Keratinocyte (primary cell): ENCODE data around the gene SH3D19. TPM values are rescaled to one million over a fixed set of nuclear protein-coding genes. Genes with fewer than 3 reads are reported as not detected.

Experiments used
- DNase-seq: peaks from one replicate; pipeline ENCODE4 v3.0.0-alpha.2; 2011; ENCODE audit warnings: low read depth, missing footprints, low spot score
- FAIRE-seq: peaks from 2 replicates; lab custom pipeline; 2011; peaks lifted over from hg19 to GRCh38; lab: Jason Lieb, UNC
- H2AFZ ChIP-seq: 2 replicates; pipeline ENCODE4 v1.6.0; 2012; ENCODE audit warnings: low read length, control low read depth, inconsistent platforms; ENCODE audit not compliant: control insufficient read depth
- H3K27ac ChIP-seq: 2 replicates; pipeline ENCODE4 v1.5.1; 2011; ENCODE audit warnings: low read length; ENCODE audit not compliant: control insufficient read depth, insufficient read depth
- H3K27me3 ChIP-seq: 3 replicates; pipeline ENCODE4 v1.6.0; 2011; ENCODE audit warnings: low read length; ENCODE audit not compliant: control insufficient read depth, insufficient read depth; ENCODE audit errors: extremely low read depth
- H3K36me3 ChIP-seq, 2 experiments: 2 replicates in 1 of 2; 3 replicates in 1 of 2; pipeline ENCODE4 v1.5.1; 2011; ENCODE audit warnings: low read length in 2 of 2, mild to moderate bottlenecking in 1 of 2; ENCODE audit not compliant: control insufficient read depth in 2 of 2, insufficient read depth in 2 of 2; ENCODE audit errors: extremely low read depth in 1 of 2
- H3K4me1 ChIP-seq: 3 replicates; pipeline ENCODE4 v1.5.1; 2011; ENCODE audit warnings: low read length; ENCODE audit not compliant: control insufficient read depth, insufficient read depth; ENCODE audit errors: extremely low read depth
- H3K4me2 ChIP-seq: 3 replicates; pipeline ENCODE4 v1.6.0; 2011; ENCODE audit warnings: low read depth, low read length; ENCODE audit not compliant: control insufficient read depth, insufficient read depth; ENCODE audit errors: extremely low read depth
- H3K4me3 ChIP-seq, 3 experiments: fragments of 200-600 bp in 1 of 3; sonication (generic) in 1 of 3; 2 replicates in 2 of 3; 3 replicates in 1 of 3; pipeline ENCODE4 v1.5.1; 2011 to 2016; ENCODE audit warnings: low read length in 3 of 3, mild to moderate bottlenecking in 3 of 3, control low read depth in 2 of 3, inconsistent platforms in 1 of 3, low read depth in 1 of 3, mixed read lengths in 1 of 3, mixed run types in 1 of 3, moderate library complexity in 1 of 3; ENCODE audit not compliant: control insufficient read depth in 2 of 3, insufficient read depth in 2 of 3; ENCODE audit errors: extremely low read depth in 1 of 3
- H3K79me2 ChIP-seq: 2 replicates; pipeline ENCODE4 v1.6.0; 2012; ENCODE audit warnings: low read length; ENCODE audit not compliant: control insufficient read depth, insufficient read depth
- H3K9ac ChIP-seq: 3 replicates; pipeline ENCODE4 v1.6.0; 2011; ENCODE audit warnings: low read length; ENCODE audit not compliant: control insufficient read depth, insufficient read depth; ENCODE audit errors: extremely low read depth
- H3K9me1 ChIP-seq: 3 replicates; pipeline ENCODE4 v1.6.0; 2011; ENCODE audit warnings: low read length; ENCODE audit not compliant: control insufficient read depth, insufficient read depth; ENCODE audit errors: extremely low read depth
- H3K9me3 ChIP-seq: 2 replicates; pipeline ENCODE4 v1.5.1; 2012; ENCODE audit warnings: low read depth, low read length; ENCODE audit not compliant: control insufficient read depth
- H4K20me1 ChIP-seq: 3 replicates; pipeline ENCODE4 v1.6.0; 2011; ENCODE audit warnings: low read length; ENCODE audit not compliant: control insufficient read depth, insufficient read depth; ENCODE audit errors: extremely low read depth
- EZH2 ChIP-seq: IDR thresholded peaks from one replicate; pipeline ENCODE4 v1.6.1; 2012; ENCODE audit warnings: inconsistent platforms, mild to moderate bottlenecking, low read length, moderate library complexity
- dilution Hi-C: fragments of 300-500 bp; cut with MboI; formaldehyde crosslinking; loops from one replicate; pipeline ENCODE4 v1.7.0; 2020; ENCODE audit warnings: low sequenced_read_pairs; ENCODE audit not compliant: extremely low pct_ligation_motif_present
- polyA plus RNA-seq, 5 experiments: library from polyadenylated mRNA; depleted of rRNA in 3 of 5; stranded (reverse) in 3 of 5; stranded (forward) in 1 of 5; unstranded in 1 of 5; fragments of >200 nt; gene quantifications; 1 replicate in 1 of 5; 2 replicates in 3 of 5; 3 replicates in 1 of 5; pipeline versions ENCODE4 v1.2.1 to v1.2.3, GENCODE V29; 2011 to 2012; ENCODE audit warnings: missing spikeins in 2 of 5, low read depth in 1 of 5, low replicate concordance in 1 of 5
- TF ChIP-seq, protein P1 (sequence below), 3 experiments: IDR thresholded peaks in 1 of 3; conservative IDR thresholded peaks in 1 of 3; optimal IDR thresholded peaks in 1 of 3; 2 replicates in 2 of 3; 3 replicates in 1 of 3; pipeline versions ENCODE3 to v1.5.1; 2011; ENCODE audit warnings: low read length in 3 of 3, mild to moderate bottlenecking in 3 of 3, moderate library complexity in 2 of 3, control low read depth in 1 of 3, inconsistent platforms in 1 of 3; ENCODE audit not compliant: insufficient read depth in 2 of 3; ENCODE audit errors: extremely low read depth in 1 of 3

The SH3D19 gene
- polyA plus RNA-seq, 1 donor (not counting 4 experiments of a cell fraction or from before 2014, with no cell fraction given) = 24.8 TPM

DNA sequence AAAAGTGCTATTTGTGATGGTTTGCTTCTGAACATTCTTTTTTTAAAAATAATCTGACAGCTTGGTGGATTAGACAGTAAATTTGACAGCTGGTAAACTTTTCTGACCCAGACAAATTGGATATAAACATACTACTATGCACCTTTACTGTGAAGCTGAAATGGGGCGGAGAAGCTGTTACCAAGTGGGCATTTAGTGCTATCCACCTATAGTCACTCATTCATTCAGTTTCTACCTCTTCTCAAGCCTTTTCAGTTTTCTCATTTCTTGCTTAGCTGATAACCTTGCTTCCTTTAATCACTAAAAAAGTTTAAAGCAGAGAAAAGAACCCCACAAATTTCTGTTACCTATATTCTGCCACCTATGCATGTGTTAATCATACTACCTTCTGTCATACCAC is 220.8 kb downstream of the SH3D19 start:
- Histone ChIP-seq H3K27me3 (no peaks in the 10 kb centered on the region), H3K9me3 (no peaks in the 10 kb centered on the region), H3K4me1 (peaks cover 10% of the 10 kb centered on the region), H3K36me3 (peaks cover 24 to 50% of the 10 kb centered on the region in 2 experiments), H3K79me2 (peaks cover 37% of the 10 kb centered on the region), H3K4me2 (no peak overlapping the region), H3K27ac (no peak overlapping the region), H3K9me1 (no peaks in the 10 kb centered on the region), H2AFZ (no peak overlapping the region), H3K4me3 (no peak overlapping the region), H4K20me1 (peaks cover 21% of the 10 kb centered on the region), H3K9ac (no peak overlapping the region)
- FAIRE-seq (no peak), DNase-seq (no peak)
- TF ChIP-seq, protein P1, sequence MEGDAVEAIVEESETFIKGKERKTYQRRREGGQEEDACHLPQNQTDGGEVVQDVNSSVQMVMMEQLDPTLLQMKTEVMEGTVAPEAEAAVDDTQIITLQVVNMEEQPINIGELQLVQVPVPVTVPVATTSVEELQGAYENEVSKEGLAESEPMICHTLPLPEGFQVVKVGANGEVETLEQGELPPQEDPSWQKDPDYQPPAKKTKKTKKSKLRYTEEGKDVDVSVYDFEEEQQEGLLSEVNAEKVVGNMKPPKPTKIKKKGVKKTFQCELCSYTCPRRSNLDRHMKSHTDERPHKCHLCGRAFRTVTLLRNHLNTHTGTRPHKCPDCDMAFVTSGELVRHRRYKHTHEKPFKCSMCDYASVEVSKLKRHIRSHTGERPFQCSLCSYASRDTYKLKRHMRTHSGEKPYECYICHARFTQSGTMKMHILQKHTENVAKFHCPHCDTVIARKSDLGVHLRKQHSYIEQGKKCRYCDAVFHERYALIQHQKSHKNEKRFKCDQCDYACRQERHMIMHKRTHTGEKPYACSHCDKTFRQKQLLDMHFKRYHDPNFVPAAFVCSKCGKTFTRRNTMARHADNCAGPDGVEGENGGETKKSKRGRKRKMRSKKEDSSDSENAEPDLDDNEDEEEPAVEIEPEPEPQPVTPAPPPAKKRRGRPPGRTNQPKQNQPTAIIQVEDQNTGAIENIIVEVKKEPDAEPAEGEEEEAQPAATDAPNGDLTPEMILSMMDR (optimal IDR thresholded peaks at IDR 0.05 in 1 of 3, IDR thresholded peaks at IDR 0.05 in 1 of 3, conservative IDR thresholded peaks at IDR 0.05 in 1 of 3; ENCODE audit: extremely low read depth in 1 of 3, insufficient read depth in 2 of 3, low read length in 3 of 3) = no peak
- TF ChIP-seq EZH2 = no peak
- dilution Hi-C loops = no loop called here

DNA sequence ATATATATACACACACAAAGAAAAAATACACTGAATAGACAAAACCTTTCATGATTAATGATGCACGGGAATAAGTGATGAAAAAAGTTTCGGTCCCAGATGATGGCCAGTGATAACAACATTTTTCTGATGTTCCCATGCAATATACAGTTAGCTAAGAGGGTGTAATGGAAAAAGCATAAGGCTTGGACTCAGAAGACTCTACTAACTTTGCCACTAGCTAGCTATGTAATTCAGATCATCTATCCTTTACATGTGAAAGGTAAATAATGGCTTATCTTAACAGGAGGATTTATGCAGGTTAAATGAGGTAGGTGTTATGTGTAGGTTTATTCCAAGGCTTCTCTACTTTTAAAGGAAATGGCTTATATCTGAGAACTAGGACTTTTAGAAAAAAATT is 221.6 kb downstream of the SH3D19 start:
- Histone ChIP-seq H3K4me1 (peaks cover 15% of the 10 kb centered on the region), H3K36me3 (peaks cover 24 to 50% of the 10 kb centered on the region in 2 experiments), H3K9me3 (no peaks in the 10 kb centered on the region), H3K4me3 (no peak overlapping the region), H2AFZ (no peak overlapping the region), H3K9me1 (no peaks in the 10 kb centered on the region), H3K9ac (no peak overlapping the region), H3K4me2 (no peak overlapping the region), H3K27me3 (no peaks in the 10 kb centered on the region), H3K27ac (no peak overlapping the region), H4K20me1 (peaks cover 21% of the 10 kb centered on the region), H3K79me2 (peaks cover 39% of the 10 kb centered on the region)
- dilution Hi-C loops = no loop called here
- DNase-seq (no peak), FAIRE-seq (no peak)
- TF ChIP-seq, protein P1 (optimal IDR thresholded peaks at IDR 0.05 in 1 of 3, IDR thresholded peaks at IDR 0.05 in 1 of 3, conservative IDR thresholded peaks at IDR 0.05 in 1 of 3; ENCODE audit: extremely low read depth in 1 of 3, insufficient read depth in 2 of 3, low read length in 3 of 3) = no peak
- no peak for TF ChIP-seq EZH2
